ES-I3 (cell line): ENCODE results near the gene MSGN1.

Experiments used
- H3K36me3 ChIP-seq: 2 replicates; pipeline ENCODE4 v1.6.1; 2013; ENCODE audit warnings: mild to moderate bottlenecking, low read length, control low read depth, moderate library complexity; ENCODE audit not compliant: insufficient read depth
- H3K4me1 ChIP-seq: 2 replicates; pipeline ENCODE4 v1.6.1; 2013; ENCODE audit warnings: mild to moderate bottlenecking, control low read depth, low read length; ENCODE audit not compliant: insufficient read depth
- H3K9ac ChIP-seq: 2 replicates; pipeline ENCODE4 v1.6.1; 2013; ENCODE audit warnings: low read depth, mild to moderate bottlenecking, low read length, moderate library complexity
- H3K9me3 ChIP-seq: 2 replicates; pipeline ENCODE4 v1.6.1; 2013; ENCODE audit warnings: mild to moderate bottlenecking, low read length, moderate library complexity; ENCODE audit not compliant: control insufficient read depth, insufficient read depth

The MSGN1 gene

GRCh38 chr2:17849275-17849674, 33.0 kb downstream of the MSGN1 start:
- Histone ChIP-seq H3K9ac (no peak overlapping the region), H3K9me3 (no peaks in the 10 kb centered on the region), H3K4me1 (no peaks in the 10 kb centered on the region), H3K36me3 (no peaks in the 10 kb centered on the region)

GRCh38 chr2:17850151-17850550, 33.9 kb downstream of the MSGN1 start:
- Histone ChIP-seq H3K36me3 (no peaks in the 10 kb centered on the region), H3K9me3 (no peaks in the 10 kb centered on the region), H3K9ac (no peak overlapping the region), H3K4me1 (no peaks in the 10 kb centered on the region)

- no peak overlapping the region for H3K9ac ChIP-seq
Observed at GRCh38 chr2:17851731-17852585, 35.7 kb downstream of the MSGN1 start.

GRCh38 chr2:17853799-17854198, 37.5 kb downstream of the MSGN1 start:
- no peaks in the 10 kb centered on the region for H3K36me3 ChIP-seq
- H3K4me1 ChIP-seq = no peaks in the 10 kb centered on the region
- no peak overlapping the region for H3K9ac ChIP-seq
- no peaks in the 10 kb centered on the region for H3K9me3 ChIP-seq

More at GRCh38 chr2:17851731-17852585, 35.7 kb downstream of the MSGN1 start:
- Histone ChIP-seq H3K4me1 (no peaks in the 10 kb centered on the region), H3K36me3 (no peaks in the 10 kb centered on the region), H3K9me3 (no peaks in the 10 kb centered on the region)

GRCh38 chr2:17857021-17857420, 40.8 kb downstream of the MSGN1 start:
- Histone ChIP-seq H3K4me1 (no peaks in the 10 kb centered on the region), H3K9me3 (no peaks in the 10 kb centered on the region), H3K9ac (no peak overlapping the region), H3K36me3 (no peaks in the 10 kb centered on the region)

GRCh38 chr2:17858064-17858463, 41.8 kb downstream of the MSGN1 start:
- H3K9me3 ChIP-seq = no peaks in the 10 kb centered on the region
- no peaks in the 10 kb centered on the region for H3K4me1 ChIP-seq
- H3K36me3 ChIP-seq = no peaks in the 10 kb centered on the region
- no peak overlapping the region for H3K9ac ChIP-seq

- Histone ChIP-seq H3K9ac (no peak overlapping the region), H3K9me3 (no peaks in the 10 kb centered on the region), H3K36me3 (no peaks in the 10 kb centered on the region), H3K4me1 (no peaks in the 10 kb centered on the region)
Observed at GRCh38 chr2:17863539-17863938, 47.3 kb downstream of the MSGN1 start.

- H3K36me3 ChIP-seq = no peaks in the 10 kb centered on the region
- no peak overlapping the region for H3K9ac ChIP-seq
- no peaks in the 10 kb centered on the region for H3K9me3 ChIP-seq
- H3K4me1 ChIP-seq = no peaks in the 10 kb centered on the region
Observed at GRCh38 chr2:17864676-17865075, 48.4 kb downstream of the MSGN1 start.

- Histone ChIP-seq H3K9me3 (no peaks in the 10 kb centered on the region), H3K9ac (no peak overlapping the region), H3K36me3 (no peaks in the 10 kb centered on the region), H3K4me1 (no peaks in the 10 kb centered on the region)
Observed at GRCh38 chr2:17867133-17867532, 50.9 kb downstream of the MSGN1 start.
